ENCODE results near the gene CDH18.

Gene CDH18

GRCh38 chr5:19928562-19929421 lies 59.2 kb downstream of the CDH18 start:
- no peak for DNase-seq

DNA sequence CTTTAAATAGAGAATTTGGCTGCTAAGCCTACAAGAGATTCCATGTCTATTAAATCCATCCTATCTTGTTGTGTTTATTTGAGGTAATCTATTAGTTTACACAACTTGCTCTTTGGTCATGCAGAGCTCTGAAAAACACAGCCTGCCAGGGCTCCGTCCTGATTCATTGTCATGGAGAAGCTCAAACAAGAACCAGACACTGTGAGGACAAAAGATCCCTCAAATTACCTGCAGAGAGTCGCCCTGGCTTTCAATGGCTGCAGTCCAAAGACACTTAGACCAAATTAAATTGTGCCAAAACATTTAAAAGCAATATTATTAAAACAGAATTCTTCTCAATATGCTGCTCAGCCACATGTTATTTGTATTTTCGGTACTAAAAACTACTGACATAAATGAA lies 60.1 kb downstream of the CDH18 start:
- no peak for DNase-seq

GRCh38 chr5:19927170-19927569 lies 60.8 kb downstream of the CDH18 start:
- DNase-seq: no peak

DNA sequence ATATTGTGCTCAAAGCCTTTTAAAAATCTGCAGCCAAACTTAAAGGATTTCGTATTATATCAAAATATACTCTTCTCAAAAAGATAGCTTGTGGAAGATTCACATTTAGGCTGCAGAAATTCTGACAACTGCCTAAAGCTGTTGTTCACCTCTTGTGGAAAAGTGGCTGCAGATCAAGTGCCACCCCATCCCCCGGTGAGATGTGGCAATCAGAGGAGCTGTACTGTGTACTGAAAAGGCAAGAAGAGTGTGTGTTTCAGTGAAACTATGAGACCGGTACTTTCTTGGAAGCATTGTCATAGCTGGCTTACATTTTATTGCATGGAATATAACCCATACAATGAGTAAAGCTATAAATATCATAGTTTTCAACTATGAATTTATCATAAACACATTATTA lies 64.3 kb downstream of the CDH18 start:
- DNase-seq: no peak

- DNase-seq: no peak
These were observed 67.2 kb downstream of the CDH18 start for GRCh38 chr5:19920761-19921160.

DNA sequence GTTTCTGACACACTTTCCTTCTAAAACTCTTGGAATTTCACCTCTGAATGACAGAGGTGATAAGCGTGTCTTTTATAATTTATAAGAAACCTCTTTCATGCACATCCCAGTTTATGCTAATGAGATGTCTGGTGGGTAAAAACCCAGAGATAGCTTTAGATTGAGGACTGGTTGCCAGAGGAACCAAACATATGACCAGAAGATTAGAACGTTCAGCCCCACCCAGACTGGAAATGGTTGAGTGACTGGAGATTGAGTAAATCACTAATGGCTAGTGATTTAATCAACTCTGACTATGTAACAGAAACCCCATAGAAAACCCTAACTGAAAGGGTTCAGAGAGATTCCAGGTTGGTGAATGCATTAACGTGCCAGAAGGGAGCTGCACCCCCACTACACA lies 69.2 kb downstream of the CDH18 start:
- no peak for DNase-seq

DNA sequence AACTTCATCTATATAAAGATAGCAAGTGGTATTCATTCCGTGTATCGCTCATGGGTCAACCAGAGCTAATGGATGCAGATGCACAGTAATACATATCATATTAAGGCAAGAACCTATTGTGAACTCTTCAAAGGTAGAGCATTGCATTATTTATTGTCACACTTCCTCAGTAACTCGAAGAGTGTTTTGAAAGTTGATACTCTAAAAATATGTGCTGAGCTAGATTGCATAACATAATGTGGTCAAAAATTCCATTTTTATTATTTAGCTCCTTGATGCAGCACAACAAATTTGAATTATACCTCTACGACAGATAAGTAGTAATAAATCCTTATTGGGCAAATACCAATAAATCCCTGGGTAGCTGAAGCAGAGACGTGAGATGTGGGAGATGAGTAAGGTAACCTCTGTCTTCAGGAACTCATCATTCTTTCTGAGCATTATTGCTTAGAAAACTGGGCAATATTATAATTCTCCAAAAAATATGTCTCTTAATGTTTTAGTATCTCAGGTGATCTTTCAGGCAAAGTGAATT lies 70.3 kb downstream of the CDH18 start:
- DNase-seq: no peak

DNA sequence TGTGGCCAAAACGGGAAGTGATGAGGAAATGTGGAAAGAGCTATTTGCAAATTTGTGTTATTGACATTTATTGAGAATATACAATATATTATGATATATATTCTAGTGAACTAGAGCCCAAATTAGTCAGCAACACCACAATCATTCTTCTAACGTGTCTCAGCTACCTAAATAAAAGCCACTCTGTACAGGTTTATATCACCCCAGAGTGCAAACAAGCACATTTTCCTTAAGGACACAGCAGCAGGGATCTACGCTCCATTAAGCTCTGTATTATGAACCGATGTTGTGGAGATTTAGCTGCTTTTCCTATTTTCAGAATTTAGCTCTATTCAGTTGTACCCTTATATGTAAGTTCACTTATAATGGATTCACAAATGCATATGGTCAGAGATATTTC lies 77.9 kb downstream of the CDH18 start:
- DNase-seq: no peak

- no peak for DNase-seq
These were observed 83.2 kb downstream of the CDH18 start for GRCh38 chr5:19904766-19905165.

GRCh38 chr5:19903611-19904010 lies 84.4 kb downstream of the CDH18 start:
- no peak for DNase-seq

DNA sequence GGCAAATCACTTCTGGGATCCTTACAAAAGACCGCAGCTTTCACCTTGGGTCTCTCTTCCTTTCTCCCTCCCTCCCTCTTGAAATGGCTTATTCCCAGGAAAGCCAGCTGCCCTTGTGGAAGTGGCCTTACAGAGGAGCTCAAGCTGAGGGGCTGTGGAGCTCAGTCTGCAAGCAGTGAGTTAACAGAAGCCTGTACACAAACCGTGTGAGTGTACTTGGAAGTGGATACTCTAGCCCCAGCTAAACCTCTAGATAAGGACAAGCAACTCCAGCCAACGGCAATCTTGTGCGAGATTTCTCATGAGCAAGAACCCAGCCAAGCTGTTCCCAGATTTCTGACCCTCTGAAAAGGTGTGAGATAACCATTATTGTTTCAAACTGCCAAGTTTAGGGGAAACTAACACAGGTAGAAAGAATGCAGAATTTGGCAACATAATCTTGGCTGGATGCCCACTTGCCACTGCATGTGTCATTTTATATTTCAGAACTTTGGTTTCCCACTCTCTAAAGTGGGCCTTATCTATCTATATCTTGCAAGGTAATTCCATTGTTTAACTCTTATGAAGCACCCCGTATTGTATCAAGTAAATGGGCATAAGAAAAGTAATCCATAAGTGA lies 85.6 kb downstream of the CDH18 start:
- no peak for DNase-seq

- no peak for DNase-seq
These were observed 87.7 kb downstream of the CDH18 start for GRCh38 chr5:19900269-19900668.

GRCh38 chr5:19891658-19892057 lies 96.3 kb downstream of the CDH18 start:
- DNase-seq: no peak

DNA sequence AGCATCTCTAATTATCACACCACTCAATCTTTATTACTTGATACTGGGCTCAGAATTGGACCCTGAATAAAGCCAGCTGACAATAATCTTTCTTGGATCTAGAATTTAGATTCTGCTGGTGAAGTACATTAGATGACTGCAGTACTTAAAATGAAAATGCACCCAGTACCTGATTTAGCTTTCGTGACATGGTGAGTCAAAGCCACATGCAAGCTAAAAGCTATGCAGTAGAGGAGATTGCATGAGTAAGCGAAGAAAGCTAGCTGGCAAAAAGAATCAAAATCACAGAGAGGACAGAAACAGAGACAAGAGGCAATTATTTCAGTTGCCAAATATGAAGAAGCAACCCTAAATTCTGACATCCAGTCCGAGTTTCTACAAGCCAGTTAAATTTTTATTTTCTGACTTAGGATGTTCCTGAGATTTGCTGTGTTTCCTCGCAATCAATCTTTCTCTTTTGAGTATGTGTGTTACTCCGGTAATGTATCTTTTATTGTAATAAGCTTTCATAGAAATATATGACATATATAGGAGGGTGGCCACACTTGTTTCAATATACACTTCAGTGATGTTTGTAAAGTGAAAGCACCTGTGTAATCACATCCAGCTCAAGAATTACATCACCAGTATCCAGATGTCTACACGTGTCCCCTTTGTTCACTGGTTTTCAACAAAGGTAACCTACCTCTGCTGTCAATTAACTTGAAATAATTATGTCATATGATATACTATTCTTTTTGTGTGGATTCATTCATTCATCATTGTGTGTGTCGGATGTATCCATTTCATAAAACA lies 101.7 kb downstream of the CDH18 start:
- no peak for DNase-seq

GRCh38 chr5:19885040-19885824 lies 102.8 kb downstream of the CDH18 start:
- DNase-seq: no peak

DNA sequence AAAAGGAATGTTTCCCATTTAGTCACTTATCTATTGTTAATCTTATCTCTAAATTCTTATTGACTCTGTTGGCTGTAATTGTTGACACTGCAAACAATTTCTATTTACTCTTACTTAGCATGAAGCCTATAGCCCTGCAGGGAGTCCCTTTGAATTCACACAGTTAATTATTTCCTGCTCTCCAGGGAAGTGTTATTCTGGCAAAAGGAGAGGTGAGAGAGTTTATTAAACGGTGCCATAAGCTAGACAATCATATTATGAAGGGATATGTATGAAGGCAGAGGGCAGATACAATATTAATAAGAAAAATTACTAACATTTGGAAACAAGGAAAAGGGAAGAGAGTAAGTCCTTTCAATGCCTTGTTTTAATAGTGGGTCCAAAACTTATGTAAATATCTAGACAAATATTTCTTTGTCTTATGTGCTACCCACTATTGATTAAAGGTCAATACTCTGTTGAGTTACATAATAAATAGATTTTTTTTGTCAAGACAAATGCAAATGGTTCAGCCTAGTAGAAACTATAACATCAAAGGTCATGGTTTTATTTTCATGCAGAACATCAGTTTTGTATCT lies 107.1 kb downstream of the CDH18 start:
- DNase-seq: no peak

DNA sequence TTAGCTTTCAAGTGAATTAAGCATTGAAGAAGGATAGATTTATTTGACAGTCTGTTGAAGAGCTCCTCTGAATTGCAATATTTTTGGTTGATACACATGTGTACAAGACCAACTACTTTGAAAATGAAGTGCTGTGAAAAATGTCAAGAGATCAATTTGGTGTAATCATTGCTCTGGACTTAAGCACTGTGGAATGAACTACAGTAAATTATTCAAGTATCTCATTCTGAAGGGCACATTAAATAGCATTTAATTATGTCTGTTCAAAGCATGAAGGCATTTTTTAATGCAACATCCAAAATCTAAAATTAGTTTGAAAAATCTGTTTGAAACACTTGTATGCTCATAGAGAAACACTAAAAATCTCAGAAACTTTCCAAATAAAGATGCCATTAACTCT lies 107.5 kb downstream of the CDH18 start:
- DNase-seq: no peak

DNA sequence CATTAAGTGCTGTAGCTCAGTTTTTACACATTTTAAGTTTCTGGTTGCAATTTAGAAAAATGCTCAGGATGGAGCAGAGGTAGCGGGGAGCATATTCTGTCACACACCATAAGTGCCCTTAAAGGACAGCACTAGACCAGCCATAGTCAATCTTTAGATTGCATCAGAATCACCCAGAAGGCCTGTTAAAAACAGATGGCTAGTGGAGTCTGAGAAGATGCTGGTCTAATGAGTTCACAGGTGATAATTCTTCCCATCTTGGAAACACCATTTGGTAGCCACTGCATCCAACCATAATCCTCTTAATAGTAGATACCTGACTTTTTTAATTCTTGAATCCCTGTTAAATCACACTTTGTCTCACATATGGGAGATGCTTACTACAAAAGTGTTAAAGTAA lies 113.2 kb downstream of the CDH18 start:
- DNase-seq: no peak

GRCh38 chr5:19866090-19866450 lies 121.9 kb downstream of the CDH18 start:
- DNase-seq: no peak

DNA sequence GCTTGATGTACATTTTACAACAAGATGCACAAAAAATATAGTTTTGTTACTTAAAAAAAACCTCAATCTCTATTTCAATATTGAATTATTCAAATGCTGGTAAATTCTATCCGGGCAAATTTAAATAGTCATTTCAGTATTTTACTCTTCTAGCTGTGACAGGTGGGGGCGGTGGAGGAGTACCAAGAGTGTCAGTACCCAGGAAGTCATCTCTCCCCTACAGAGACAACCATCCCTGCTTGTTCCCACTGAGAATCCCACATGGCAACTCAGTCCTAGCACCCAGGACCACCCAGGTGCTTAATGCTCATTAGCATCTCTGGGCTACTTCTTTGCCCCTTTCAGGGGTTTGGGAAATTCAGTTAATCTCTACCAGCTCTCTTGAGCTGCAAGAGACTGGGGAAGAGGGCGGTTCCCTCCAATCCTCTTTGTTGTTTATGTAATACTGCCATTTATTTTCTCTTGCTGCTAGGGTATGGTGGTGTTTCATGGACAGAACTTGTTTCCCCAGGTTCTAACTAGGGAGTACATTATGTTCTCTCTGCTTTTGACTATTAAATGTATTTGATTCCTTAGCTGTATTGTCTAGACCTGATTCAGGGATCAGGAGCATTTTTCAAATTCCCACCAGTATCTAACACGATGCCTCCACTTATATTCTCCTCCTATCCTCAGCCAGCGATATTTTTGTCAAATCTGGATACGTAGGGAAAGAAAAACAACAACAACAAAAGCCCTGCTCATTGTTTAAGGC lies 122.5 kb downstream of the CDH18 start:
- DNase-seq: no peak

GRCh38 chr5:19862711-19863110 lies 125.3 kb downstream of the CDH18 start:
- no peak for DNase-seq

GRCh38 chr5:19859020-19859419 lies 129.0 kb downstream of the CDH18 start:
- no peak for DNase-seq

Measured in activated T-cell treated with anti-CD3 and anti-CD28 coated beads, Interleukin-2, amount 50 U/mL, for 48 hours (primary cell).